Brain microvascular endothelial cell (primary cell): ENCODE measurements around the gene RPL18.

Source experiments
- DNase-seq: peaks from one replicate; pipeline ENCODE4 v3.0.0-alpha.2; 2020
- H3K27ac ChIP-seq: fragments of 250-450 bp; sonication (Bioruptor Pico); 2 replicates; pipeline ENCODE4 v1.5.1; 2020; ENCODE audit warnings: mild to moderate bottlenecking, moderate library complexity
- H3K27me3 ChIP-seq: fragments of 250-450 bp; sonication (Bioruptor Pico); replicated peaks from 2 replicates; pipeline ENCODE4 v1.5.1; 2020; ENCODE audit warnings: mild to moderate bottlenecking
- H3K36me3 ChIP-seq: fragments of 250-450 bp; sonication (Bioruptor Pico); replicated peaks from 2 replicates; pipeline ENCODE4 v1.5.1; 2020; ENCODE audit warnings: mild to moderate bottlenecking
- H3K4me3 ChIP-seq: 2 replicates; pipeline ENCODE4 v1.5.1; 2011; ENCODE audit warnings: low read depth, mild to moderate bottlenecking, control low read depth, low read length, moderate library complexity
- CTCF ChIP-seq: IDR thresholded peaks from 2 replicates; pipeline ENCODE4 v1.5.1; 2011; ENCODE audit warnings: low read depth, mild to moderate bottlenecking, moderate library complexity, low read length, control low read depth, inconsistent platforms; ENCODE audit errors: missing control alignments
- in situ Hi-C: cut with HindIII; loops from 2 replicates; pipeline ENCODE4 v1.10.0; 2017; ENCODE audit warnings: low sequenced_read_pairs, low pct_ligation_motif_present

Gene RPL18

GRCh38 chr19:48618916-48619691 lies at the start of gene RPL18, which contains the start of gene SPHK2:
Gene RPL18 (minus strand): TSS chr19:48619178. CDS start chr19:48619143, 35 bp downstream.
Gene SPHK2 (plus strand): TSS chr19:48619506. CDS start chr19:48620515, 1,009 bp downstream.
- peak within 1 kb of the TSS; percentile 98 for H3K4me3 ChIP-seq
- peaks cover 32% of the 10 kb centered on the region for H3K36me3 ChIP-seq
- no peaks in the 10 kb centered on the region for H3K27me3 ChIP-seq
- no peak for TF ChIP-seq CTCF
- in situ Hi-C loops, result no loop called here
- peak; percentile 100 for DNase-seq
- H3K27ac ChIP-seq, result peak within 1 kb of the TSS; percentile 72

GRCh38 chr19:48668761-48669160 lies 49.8 kb upstream of the RPL18 start:
- Histone ChIP-seq H3K4me3 (no peak overlapping the region), H3K27me3 (no peaks in the 10 kb centered on the region), H3K27ac (no peak overlapping the region), H3K36me3 (no peaks in the 10 kb centered on the region)
- no peak for TF ChIP-seq CTCF
- in situ Hi-C loops, result no loop called here
- DNase-seq, result no peak

GRCh38 chr19:48668332-48668731 lies 49.4 kb upstream of the RPL18 start:
- Histone ChIP-seq H3K36me3 (no peaks in the 10 kb centered on the region), H3K4me3 (no peak overlapping the region), H3K27ac (no peak overlapping the region), H3K27me3 (no peaks in the 10 kb centered on the region)
- in situ Hi-C loops, result no loop called here
- TF ChIP-seq CTCF, result no peak
- DNase-seq, result no peak

GRCh38 chr19:48665786-48666185 lies 46.8 kb upstream of the RPL18 start:
- no peak for DNase-seq

GRCh38 chr19:48664476-48664875 lies 45.5 kb upstream of the RPL18 start:
- no peak for DNase-seq
- Histone ChIP-seq H3K36me3 (no peaks in the 10 kb centered on the region), H3K4me3 (no peak overlapping the region), H3K27ac (no peak overlapping the region), H3K27me3 (no peaks in the 10 kb centered on the region)
- no peak for TF ChIP-seq CTCF
- in situ Hi-C loops, result no loop called here

More at GRCh38 chr19:48665786-48666185, 46.8 kb upstream of the RPL18 start:
- H3K36me3 ChIP-seq, result no peaks in the 10 kb centered on the region
- H3K4me3 ChIP-seq, result no peak overlapping the region
- H3K27ac ChIP-seq, result no peak overlapping the region
- H3K27me3 ChIP-seq, result no peaks in the 10 kb centered on the region
- no peak for TF ChIP-seq CTCF
- in situ Hi-C loops, result no loop called here

- in situ Hi-C loops, result no loop called here
- Histone ChIP-seq H3K27ac (no peak overlapping the region), H3K36me3 (no peaks in the 10 kb centered on the region), H3K4me3 (no peak overlapping the region), H3K27me3 (no peaks in the 10 kb centered on the region)
- TF ChIP-seq CTCF, result no peak
- DNase-seq, result no peak
Observed at GRCh38 chr19:48663667-48664066, 44.7 kb upstream of the RPL18 start.
